Measurements from ENCODE around the gene TSPEAR.

- TF ChIP-seq CTCF (IDR thresholded peaks at IDR 0.05) (no peak), POLR2A (IDR thresholded peaks at IDR 0.05) (no peak)
Observed at GRCh38 chr21:44728716-44729115, 17.3 kb upstream of the TSPEAR start.

Measured in thyroid gland (tissue), 4 donors.